HG03103 (cell line): ENCODE results near the gene LIPC.
A peak's percentile ranks its signal among the peaks of the same experiment; 100 is the strongest.

Experiments used
- ATAC-seq: cut with Tn5 transposase; IDR thresholded peaks from one replicate; pipeline ENCODE4 v1.9.1; 2021; ENCODE audit warnings: low read depth; ENCODE audit not compliant: unreplicated experiment

The LIPC gene

GRCh38 chr15:58571491-58571890, 139.7 kb downstream of the LIPC start:
- no peak for ATAC-seq

GRCh38 chr15:58572521-58572920, 140.7 kb downstream of the LIPC start:
- no peak for ATAC-seq

GRCh38 chr15:58573270-58573669, 141.5 kb downstream of the LIPC start:
- ATAC-seq: no peak

GRCh38 chr15:58574631-58575030, 142.8 kb downstream of the LIPC start:
- ATAC-seq: no peak

GRCh38 chr15:58575045-58575786, 143.4 kb downstream of the LIPC start:
- ATAC-seq: no peak

- ATAC-seq: no peak
Observed at GRCh38 chr15:58576657-58577056, 144.9 kb downstream of the LIPC start.

GRCh38 chr15:58582160-58582559, 150.4 kb downstream of the LIPC start:
- ATAC-seq: no peak

DNA sequence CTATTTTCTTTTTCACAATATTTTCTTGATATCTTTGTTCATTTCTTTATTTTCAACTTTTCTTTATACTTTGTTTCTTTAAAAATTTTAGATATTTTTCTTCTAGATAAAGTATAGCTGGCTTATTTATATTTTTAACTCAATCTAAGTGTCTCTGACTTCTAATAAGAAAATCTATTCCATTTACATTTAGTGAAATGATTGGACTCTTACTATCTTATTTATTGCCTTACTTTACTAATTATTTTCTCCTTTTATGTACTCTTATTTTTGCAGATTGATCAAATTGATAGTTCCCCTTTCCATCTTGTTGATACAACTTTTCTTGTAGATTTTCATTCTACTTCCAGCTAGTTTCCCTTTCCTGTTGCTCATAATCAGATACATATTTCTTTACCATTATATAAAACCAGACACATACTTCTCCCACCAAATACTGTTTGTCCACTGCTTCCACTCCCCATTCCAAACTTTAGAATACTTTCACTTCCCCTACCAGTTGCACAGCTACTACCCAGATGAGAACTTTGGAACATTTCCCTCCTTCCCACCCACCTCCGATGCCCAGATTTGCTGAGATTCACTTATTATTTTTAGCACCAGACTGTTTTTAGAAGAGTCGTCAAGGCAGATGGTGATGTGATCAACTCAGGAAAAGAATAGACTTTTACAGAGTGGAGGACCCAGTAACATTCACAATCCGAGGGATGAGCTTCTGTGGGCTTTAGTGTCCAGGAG, 151.5 kb downstream of the LIPC start:
- ATAC-seq: no peak

GRCh38 chr15:58584789-58585461, 153.1 kb downstream of the LIPC start:
- no peak for ATAC-seq

DNA sequence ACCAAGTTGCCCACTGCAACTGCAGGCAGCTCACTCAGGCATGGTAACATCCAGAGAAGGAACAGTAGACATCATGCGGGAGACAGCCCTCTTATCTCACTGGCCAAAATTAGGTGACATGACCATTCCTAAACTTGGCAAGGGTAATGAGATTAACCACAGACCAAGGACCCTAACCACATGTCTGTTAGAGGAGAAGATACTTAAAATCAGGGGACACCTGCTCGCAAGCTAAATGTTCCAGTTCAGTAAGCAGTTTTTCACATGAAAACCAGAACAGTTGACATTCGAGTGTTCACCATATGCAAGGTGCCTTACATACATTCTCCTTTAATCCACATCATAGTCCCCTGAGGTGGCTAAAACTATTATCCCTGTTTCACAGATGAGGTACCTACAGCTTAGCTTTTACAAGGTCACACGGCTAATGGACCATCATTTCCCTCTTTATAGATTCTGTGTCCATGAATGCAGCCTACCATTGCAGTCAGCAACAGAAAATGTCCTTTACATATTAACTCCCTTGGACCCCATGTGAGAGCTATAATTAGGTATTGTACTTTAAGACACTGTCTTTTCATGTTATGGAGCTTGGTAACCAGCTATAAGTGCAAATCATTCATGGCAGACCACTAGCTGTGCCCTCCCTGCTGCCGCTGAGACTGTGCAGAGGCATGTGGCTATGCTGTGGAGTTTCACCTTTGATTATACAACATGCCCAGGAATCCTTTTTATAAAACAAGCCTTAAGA, 154.1 kb downstream of the LIPC start:
- peak; percentile 42 for ATAC-seq

DNA sequence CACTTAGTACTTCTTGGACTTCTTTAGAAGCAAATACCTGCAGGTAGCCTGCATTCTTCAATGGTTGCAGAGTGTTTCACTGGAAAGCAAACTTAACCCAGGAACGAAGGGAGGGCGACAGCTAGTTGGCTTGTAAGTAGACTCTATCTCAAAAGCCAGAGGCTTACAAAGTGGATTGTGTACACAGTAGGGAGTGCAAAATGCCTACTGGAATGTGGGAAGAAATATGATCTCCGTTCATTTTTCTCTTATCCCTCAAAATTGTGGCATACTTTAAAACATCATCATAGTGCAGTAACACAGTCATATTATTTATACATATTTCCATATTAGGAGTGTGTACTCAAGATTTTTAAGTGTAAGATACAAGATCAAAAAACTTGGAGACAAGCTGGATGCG, 155.7 kb downstream of the LIPC start:
- ATAC-seq: no peak

GRCh38 chr15:58588096-58588495, 156.3 kb downstream of the LIPC start:
- ATAC-seq: no peak

DNA sequence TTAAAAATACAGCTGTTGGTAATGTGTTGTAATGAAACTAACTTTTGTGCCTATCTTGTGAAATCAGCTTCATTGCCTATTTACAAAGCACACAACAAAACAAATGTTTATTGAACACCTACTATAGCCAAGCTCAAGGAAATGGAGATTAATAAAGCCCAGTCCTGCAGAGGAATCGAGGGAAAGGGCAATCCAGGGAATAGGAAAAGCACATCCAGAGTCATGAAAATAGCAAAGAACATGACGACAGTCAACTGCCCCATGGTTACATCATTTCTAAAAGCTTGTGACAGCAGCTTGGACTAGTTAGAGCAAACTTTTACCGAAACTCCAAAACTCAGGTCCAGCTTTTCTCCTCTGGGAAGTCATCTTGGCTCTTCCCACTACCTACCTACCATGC, 157.3 kb downstream of the LIPC start:
- no peak for ATAC-seq

- no peak for ATAC-seq
Observed at GRCh38 chr15:58590236-58590635, 158.4 kb downstream of the LIPC start.

- ATAC-seq: no peak
Observed at GRCh38 chr15:58590926-58591325, 159.1 kb downstream of the LIPC start.

DNA sequence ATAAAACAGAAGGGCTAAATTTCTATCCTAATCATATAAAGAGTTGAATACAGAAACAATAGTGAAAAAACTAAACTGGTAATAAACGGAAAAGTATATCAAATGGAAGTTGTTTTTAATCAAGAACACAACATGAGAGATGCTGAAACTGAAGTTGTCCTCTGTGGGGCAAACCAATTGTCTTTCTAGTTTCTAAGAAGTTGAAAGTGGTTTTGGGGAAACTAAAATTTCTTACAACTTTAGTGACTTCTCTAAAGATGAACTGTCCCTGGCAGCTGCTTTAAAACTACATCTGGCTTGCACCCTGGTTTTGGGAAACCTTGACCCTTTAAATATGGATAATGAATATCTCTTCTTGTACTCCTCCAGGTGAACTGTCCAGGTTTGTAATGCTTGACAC, 162.1 kb downstream of the LIPC start:
- no peak for ATAC-seq

- no peak for ATAC-seq
Observed at GRCh38 chr15:58594898-58595297, 163.1 kb downstream of the LIPC start.

DNA sequence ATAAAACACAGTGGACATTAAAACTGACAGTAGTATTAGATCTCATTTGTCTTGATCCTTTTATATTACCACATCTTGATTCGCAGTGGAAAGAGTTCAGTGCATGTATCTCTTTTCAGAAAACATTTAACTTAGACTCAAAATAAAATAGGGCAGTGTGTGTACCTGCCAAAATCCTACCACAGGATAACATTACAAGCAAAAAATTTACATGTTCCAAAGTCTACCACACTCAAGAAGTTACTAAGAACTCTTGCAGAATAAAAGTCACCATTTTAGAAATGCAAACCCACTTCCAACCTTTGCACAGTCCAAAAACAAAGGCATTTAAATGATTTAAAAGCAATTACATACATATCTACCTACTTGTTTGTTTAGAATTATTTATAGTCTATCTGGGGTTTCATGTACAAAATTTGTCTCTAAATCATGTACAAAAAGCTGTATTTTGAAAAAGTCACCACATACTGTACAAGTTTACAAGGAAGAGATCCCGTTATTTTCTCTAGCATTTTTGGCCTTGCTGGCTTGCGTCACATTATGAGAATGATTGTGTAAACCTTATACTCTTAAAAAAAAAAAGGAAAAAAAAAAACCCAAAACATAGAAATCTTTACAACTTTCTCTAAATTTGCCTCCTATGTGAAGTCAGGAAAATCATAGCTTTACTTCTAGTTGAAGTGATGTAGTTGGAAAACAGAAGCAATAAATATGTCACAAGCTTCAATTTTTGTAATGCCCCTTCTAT, 163.9 kb downstream of the LIPC start:
- no peak for ATAC-seq

DNA sequence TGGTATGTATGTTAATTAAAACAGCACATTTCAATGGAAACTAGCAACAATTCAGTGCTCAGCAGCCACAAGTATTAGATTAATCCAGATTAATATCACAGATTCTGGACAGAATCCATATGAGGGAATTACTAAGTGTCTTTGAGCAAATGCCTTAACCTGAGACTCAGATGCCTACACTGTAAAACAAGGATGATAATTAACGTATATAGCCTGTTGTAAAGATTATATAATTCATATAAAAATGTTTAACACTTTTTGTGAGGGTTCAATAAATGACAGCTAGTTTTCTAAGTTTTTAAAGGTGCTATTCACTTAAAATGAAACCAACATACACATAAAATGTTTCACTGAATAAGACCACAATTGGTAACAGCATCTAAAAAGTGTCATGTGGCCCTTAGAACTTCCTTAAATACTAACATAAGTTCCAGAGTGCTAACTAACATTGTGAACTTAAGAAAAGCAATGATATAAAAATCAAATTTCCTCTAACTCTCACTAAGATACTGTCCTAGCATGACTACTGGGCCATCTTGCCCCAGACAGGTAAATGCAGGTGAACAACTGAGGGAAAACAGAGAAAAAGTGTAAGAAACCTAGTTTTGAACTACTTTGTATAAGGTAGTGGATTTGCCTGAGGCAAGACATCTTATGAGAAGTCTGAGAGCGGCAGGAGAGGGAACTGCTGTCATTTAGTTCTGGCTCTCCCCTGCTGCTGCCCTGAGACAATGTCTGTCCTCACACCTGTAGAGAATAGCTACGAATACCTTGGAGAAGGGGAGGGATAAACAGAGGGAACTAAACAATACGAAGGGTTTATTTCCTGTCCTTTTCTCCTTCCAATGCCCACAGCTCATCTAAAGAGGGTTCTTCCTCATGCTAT, 166.4 kb downstream of the LIPC start:
- no peak for ATAC-seq
